GM21825 (cell line): ENCODE data around the gene DYNLT4.
"Not testable (repeated sequence)": the region's sequence is repeated elsewhere in the genome, so short reads cannot be mapped to it uniquely, and the experiment has no call there.

Experiments
- ATAC-seq: cut with Tn5 transposase; IDR thresholded peaks from one replicate; pipeline ENCODE4 v1.9.1; 2021; ENCODE audit warnings: mild to moderate bottlenecking, moderate library complexity; ENCODE audit not compliant: unreplicated experiment

Gene DYNLT4

DNA sequence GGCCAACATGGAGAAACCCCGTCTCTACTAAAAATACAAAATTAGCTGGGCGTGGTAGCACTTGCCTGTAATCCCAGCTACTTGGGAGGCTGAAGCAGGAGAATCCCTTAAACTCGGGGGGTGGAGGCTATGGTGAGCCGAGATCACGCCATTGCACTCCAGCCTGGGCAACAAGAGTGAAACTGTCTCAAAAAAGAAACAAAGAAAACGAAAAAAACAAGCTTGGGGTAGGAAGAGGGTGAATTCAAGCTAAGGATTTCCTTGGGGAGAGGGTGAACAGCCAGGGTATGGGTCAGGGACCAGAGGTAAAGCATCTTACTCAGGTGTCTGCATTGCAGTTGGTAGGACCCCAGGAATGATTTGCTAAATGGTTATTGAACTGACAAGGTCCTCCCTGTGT, 40.7 kb downstream of the DYNLT4 start:
- ATAC-seq = not testable (repeated sequence)

DNA sequence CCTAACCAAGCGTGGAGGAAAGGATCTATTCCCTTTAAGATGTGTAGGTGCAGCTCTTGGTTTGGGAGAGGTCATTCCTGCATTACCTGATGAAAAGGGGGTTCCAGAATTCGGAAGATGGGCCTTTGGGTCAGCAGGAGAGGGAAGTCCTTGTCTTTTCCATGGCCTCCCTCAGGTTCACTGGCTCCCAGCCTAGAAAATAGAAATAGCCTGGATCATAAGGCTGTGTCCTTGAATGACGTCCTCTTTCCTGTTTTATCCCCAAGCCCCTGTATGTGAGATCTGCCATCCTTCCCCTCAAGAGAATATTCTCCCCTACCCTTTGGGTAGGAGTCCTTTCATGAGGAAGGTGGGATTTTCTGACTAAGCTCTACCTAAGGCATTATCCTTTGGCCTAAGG, 46.3 kb downstream of the DYNLT4 start:
- no peak for ATAC-seq

DNA sequence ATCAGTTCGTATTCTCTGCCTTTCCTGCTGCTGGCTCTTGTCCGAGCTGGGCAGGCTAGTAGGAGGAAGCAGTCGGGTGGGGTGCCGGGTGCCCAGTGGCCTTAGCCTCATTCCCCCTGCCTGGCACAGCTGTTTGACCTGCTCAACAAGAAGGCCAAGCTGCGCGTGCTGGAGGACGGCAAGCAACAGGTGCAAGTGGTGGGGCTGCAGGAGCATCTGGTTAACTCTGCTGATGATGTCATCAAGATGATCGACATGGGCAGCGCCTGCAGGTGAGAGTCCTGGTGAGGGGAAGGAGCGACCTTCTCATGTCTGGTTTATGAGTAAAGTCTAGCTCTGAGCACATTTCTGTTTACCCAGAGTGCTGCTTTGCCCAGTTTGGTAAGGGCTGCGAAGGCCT, 48.1 kb downstream of the DYNLT4 start:
- ATAC-seq = no peak

DNA sequence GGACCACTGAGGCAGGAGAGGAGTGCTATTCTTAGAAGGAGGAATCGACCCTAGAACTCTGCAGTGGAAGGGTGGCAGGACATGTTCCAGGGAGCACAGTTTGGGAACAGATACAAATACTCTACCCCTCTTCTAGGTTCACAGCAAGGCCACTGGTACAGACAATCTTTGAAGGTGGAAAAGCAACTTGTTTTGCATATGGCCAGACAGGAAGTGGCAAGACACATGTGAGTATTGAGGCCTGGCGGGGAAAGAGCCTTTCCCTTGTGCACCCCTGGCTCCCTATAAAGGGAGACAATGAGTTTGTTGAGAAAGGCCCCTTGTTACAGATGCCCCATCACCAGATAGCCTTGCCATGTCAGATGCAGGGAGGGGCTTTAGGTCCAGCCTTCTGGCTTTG, 49.7 kb downstream of the DYNLT4 start:
- no peak for ATAC-seq
